GM12892 (cell line): ENCODE data around the gene IL1RAPL1.

Experiments used
- POLR2A ChIP-seq: IDR thresholded peaks from 2 replicates; pipeline ENCODE4 v1.6.1; 2011; ENCODE audit warnings: low read depth, low read length, control low read depth
- POLR2AphosphoS5 ChIP-seq: IDR thresholded peaks from 2 replicates; pipeline ENCODE4 v1.6.1; 2011; ENCODE audit warnings: low read depth, low read length, control low read depth

DNA sequence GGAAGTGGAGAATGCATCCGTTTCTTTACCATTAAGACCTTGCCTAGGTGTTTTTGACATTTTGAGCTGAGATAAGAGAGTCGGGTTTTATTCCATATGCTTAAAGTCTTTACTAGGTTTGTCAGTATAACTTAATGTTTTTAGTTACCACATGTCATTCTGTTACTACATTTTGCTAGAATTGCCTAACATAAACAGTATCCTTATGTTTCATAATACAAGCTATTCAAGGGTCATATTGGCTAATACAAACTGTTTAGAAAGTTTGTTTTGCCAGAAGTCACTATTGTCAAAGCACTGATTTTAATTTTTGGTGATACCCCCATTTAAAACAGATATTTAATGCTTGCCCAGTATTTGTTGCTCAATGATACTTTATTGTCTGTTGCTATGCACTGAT lies 1200.4 kb downstream of the IL1RAPL1 start:
- TF ChIP-seq POLR2A: no peak
- TF ChIP-seq POLR2AphosphoS5: no peak
